Measurements from ENCODE around the gene RXRA. TPM values are rescaled to one million over a fixed set of nuclear protein-coding genes. Genes with fewer than 3 reads are reported as not detected.

The RXRA gene
- total RNA-seq, 4 donors from 2014 or later = 53.5 to 61.5 (median 56.5) TPM

GRCh38 chr9:134463280-134463679, 137.0 kb downstream of the RXRA start:
- TF ChIP-seq POLR2A (IDR thresholded peaks at IDR 0.05) (no peak), CTCF (IDR thresholded peaks at IDR 0.05) (no peak), EP300 (IDR thresholded peaks at IDR 0.05) (no peak)
- H3K4me3 ChIP-seq = no peak overlapping the region
- peaks cover 0 to 13% (median 0%) of the 10 kb centered on the region in 4 donors for H3K9me3 ChIP-seq
- peaks cover 0 to 16% (median 2%) of the 10 kb centered on the region in 4 donors for H3K4me1 ChIP-seq
- 81 to 85% methylated on average over 7 of the region's 7 CpGs for WGBS, 2 donors
- no peaks in the 10 kb centered on the region for H3K36me3 ChIP-seq
- H3K27me3 ChIP-seq = no peaks in the 10 kb centered on the region
- no peak for DNase-seq (ENCODE audit: low spot score in 2 of 2)
- H3K27ac ChIP-seq = no peak overlapping the region

- no peak for TF ChIP-seq EP300 (IDR thresholded peaks at IDR 0.05)
Measured at GRCh38 chr9:134466869-134467616, 140.8 kb downstream of the RXRA start.

GRCh38 chr9:134468358-134468757, 142.1 kb downstream of the RXRA start:
- H3K4me3 ChIP-seq = no peak overlapping the region
- 92% methylated on average over 9 of the region's 9 CpGs for whole genome bisulfite sequencing, 2 donors
- H3K27ac ChIP-seq = no peak overlapping the region
- H3K36me3 ChIP-seq = no peaks in the 10 kb centered on the region
- DNase-seq (ENCODE audit: low spot score in 2 of 2) = no peak
- H3K9me3 ChIP-seq = no peaks in the 10 kb centered on the region
- peaks cover 0 to 24% (median 4%) of the 10 kb centered on the region in 4 donors for H3K4me1 ChIP-seq
- TF ChIP-seq POLR2A (IDR thresholded peaks at IDR 0.05) (no peak), EP300 (IDR thresholded peaks at IDR 0.05) (no peak)
- no peaks in the 10 kb centered on the region for H3K27me3 ChIP-seq

More at GRCh38 chr9:134466869-134467616, 140.8 kb downstream of the RXRA start:
- Histone ChIP-seq H3K9me3 (no peaks in the 10 kb centered on the region), H3K4me3 (no peak overlapping the region), H3K27me3 (no peaks in the 10 kb centered on the region), H3K4me1 (peaks cover 0 to 13% (median 4%) of the 10 kb centered on the region in 4 donors), H3K36me3 (no peaks in the 10 kb centered on the region), H3K27ac (no peak overlapping the region)
- WGBS, 2 donors = 80% methylated on average over 16 of the region's 20 CpGs
- no peak for DNase-seq (ENCODE audit: low spot score in 2 of 2)

- H3K27me3 ChIP-seq = no peaks in the 10 kb centered on the region
- H3K4me1 ChIP-seq = peaks cover 0 to 33% (median 8%) of the 10 kb centered on the region in 4 donors
- no peaks in the 10 kb centered on the region for H3K9me3 ChIP-seq
- H3K4me3 ChIP-seq = no peak overlapping the region
- TF ChIP-seq EP300 (IDR thresholded peaks at IDR 0.05) (no peak), POLR2A (IDR thresholded peaks at IDR 0.05) (no peak), CTCF (IDR thresholded peaks at IDR 0.05) (no peak)
- 57 to 59% methylated on average over 21 to 22 of the region's 22 CpGs for WGBS, 2 donors
- peak in 1 of 2 donors; percentile 21 for DNase-seq (ENCODE audit: low spot score in 2 of 2)
- H3K36me3 ChIP-seq = no peaks in the 10 kb centered on the region
- peak overlapping the region in 2 of 4 donors; percentile 46 to 54 for H3K27ac ChIP-seq
Measured at GRCh38 chr9:134469041-134469875, 143.0 kb downstream of the RXRA start.

- H3K4me1 ChIP-seq = peaks cover 0 to 48% (median 23%) of the 10 kb centered on the region in 4 donors
Measured at GRCh38 chr9:134472256-134472655, 146.0 kb downstream of the RXRA start.

More at GRCh38 chr9:134472256-134472655, 146.0 kb downstream of the RXRA start:
- Histone ChIP-seq H3K36me3 (no peaks in the 10 kb centered on the region), H3K27ac (no peak overlapping the region), H3K4me3 (no peak overlapping the region), H3K27me3 (no peaks in the 10 kb centered on the region), H3K9me3 (no peaks in the 10 kb centered on the region)
- 87 to 100% methylated on average over 4 to 6 of the region's 6 CpGs for WGBS, 2 donors
- DNase-seq (ENCODE audit: low spot score in 2 of 2) = no peak
- TF ChIP-seq POLR2A (IDR thresholded peaks at IDR 0.05) (no peak), EP300 (IDR thresholded peaks at IDR 0.05) (no peak), CTCF (IDR thresholded peaks at IDR 0.05) (no peak)

Data from tibial nerve (tissue), 4 donors.